Uterus (tissue), 4 donors: ENCODE results near the gene BCCIP. TPM values are rescaled to one million over a fixed set of nuclear protein-coding genes. Genes with fewer than 3 reads are reported as not detected.

ENCODE experiments used
- DNase-seq, 2 donors: peaks; one replicate each; pipeline ENCODE4 v3.0.0-alpha.2; 2019 to 2020
- H3K27ac ChIP-seq, 2 donors: fragments of 200-600 bp; sonication (generic); 1 replicate in 1 of 2; 2 replicates in 1 of 2; pipeline ENCODE4 v1.5.1; 2016 to 2018
- H3K27me3 ChIP-seq, 2 donors: fragments of 200-600 bp; sonication (generic); one replicate each; pipeline ENCODE4 v1.5.1; 2018 to 2019; ENCODE audit warnings: control low read depth in 1 of 2
- H3K36me3 ChIP-seq, 2 donors: fragments of 200-600 bp; sonication (generic); one replicate each; pipeline ENCODE4 v1.5.1; 2019; ENCODE audit warnings: control low read depth in 1 of 2
- H3K4me1 ChIP-seq, 2 donors: fragments of 200-600 bp; sonication (generic); one replicate each; pipeline ENCODE4 v1.5.1; 2018 to 2019; ENCODE audit warnings: control low read depth in 1 of 2
- H3K4me3 ChIP-seq, 2 donors: fragments of 200-600 bp; sonication (generic); 1 replicate in 1 of 2; 2 replicates in 1 of 2; pipeline ENCODE4 v1.5.1; 2018 to 2019; ENCODE audit warnings: mild to moderate bottlenecking in 1 of 2
- H3K9me3 ChIP-seq, 2 donors: fragments of 200-600 bp; sonication (generic); one replicate each; pipeline ENCODE4 v1.5.1; 2019; ENCODE audit warnings: control low read depth in 1 of 2
- POLR2A ChIP-seq, 2 donors: fragments of 450-650 bp; IDR thresholded peaks; one replicate each; pipeline ENCODE4 v1.6.1; 2016; ENCODE audit warnings: antibody characterized with exemption in 2 of 2, mild to moderate bottlenecking in 1 of 2, moderate library complexity in 1 of 2
- intact Hi-C: fragments of 100-400 bp; cut with DNase I; formaldehyde crosslinking; loops from one replicate; pipeline ENCODE4 v1.15.1; 2023; ENCODE audit warnings: low total_unique reads
- total RNA-seq, 4 donors: library from RNA; depleted of rRNA in 3 of 4; stranded (reverse); fragments of >200 nt in 3 of 4; gene quantifications; one replicate each; pipeline versions ENCODE4 v1.1.0 to v1.2.4, GENCODE V29; 2014 to 2023
- TF ChIP-seq, protein P1 (sequence below), 4 experiments: fragments of 200-600 bp in 2 of 4; fragments of 450-650 bp in 2 of 4; sonication (generic) in 2 of 4; IDR thresholded peaks; one replicate each; pipeline ENCODE4 v1.5.1; 2016 to 2019; ENCODE audit warnings: antibody characterized with exemption in 4 of 4, mild to moderate bottlenecking in 2 of 4, moderate library complexity in 1 of 4
- donor health status: DM: yes; HTN: yes; CAD: no.

Gene BCCIP
- total RNA-seq, 4 donors from 2014 or later, result 10.8 to 59.0 (median 28.8) TPM

DNA sequence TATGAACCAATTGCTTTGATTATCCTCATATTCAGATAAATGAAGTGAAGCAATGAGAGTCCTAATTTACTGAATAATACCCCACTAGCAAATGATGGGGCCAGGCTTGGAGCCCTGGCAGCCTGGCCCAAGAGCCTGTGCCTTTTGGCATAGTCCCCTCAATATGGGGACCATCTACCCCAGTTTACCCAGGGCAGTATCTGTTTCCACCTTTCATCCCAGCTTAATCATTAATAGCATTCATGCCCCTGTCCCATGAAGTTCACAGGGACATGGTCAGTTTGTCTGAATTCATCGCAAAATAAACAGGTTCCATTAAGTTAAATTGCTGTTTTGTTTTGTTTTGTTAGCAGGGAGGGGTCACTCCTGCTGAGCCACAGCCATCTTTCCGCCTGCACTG, 25.5 kb downstream of the BCCIP start:
- Histone ChIP-seq H3K36me3 (no peaks in the 10 kb centered on the region), H3K27ac (no peak overlapping the region), H3K4me1 (peaks cover 0 to 8% of the 10 kb centered on the region in 2 donors), H3K4me3 (no peak overlapping the region), H3K9me3 (no peaks in the 10 kb centered on the region), H3K27me3 (no peaks in the 10 kb centered on the region)
- intact Hi-C loops, result no loop called here
- no peak for TF ChIP-seq POLR2A (IDR thresholded peaks at IDR 0.05)
- TF ChIP-seq, protein P1, sequence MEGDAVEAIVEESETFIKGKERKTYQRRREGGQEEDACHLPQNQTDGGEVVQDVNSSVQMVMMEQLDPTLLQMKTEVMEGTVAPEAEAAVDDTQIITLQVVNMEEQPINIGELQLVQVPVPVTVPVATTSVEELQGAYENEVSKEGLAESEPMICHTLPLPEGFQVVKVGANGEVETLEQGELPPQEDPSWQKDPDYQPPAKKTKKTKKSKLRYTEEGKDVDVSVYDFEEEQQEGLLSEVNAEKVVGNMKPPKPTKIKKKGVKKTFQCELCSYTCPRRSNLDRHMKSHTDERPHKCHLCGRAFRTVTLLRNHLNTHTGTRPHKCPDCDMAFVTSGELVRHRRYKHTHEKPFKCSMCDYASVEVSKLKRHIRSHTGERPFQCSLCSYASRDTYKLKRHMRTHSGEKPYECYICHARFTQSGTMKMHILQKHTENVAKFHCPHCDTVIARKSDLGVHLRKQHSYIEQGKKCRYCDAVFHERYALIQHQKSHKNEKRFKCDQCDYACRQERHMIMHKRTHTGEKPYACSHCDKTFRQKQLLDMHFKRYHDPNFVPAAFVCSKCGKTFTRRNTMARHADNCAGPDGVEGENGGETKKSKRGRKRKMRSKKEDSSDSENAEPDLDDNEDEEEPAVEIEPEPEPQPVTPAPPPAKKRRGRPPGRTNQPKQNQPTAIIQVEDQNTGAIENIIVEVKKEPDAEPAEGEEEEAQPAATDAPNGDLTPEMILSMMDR (IDR thresholded peaks at IDR 0.05), result no peak
- no peak for DNase-seq

DNA sequence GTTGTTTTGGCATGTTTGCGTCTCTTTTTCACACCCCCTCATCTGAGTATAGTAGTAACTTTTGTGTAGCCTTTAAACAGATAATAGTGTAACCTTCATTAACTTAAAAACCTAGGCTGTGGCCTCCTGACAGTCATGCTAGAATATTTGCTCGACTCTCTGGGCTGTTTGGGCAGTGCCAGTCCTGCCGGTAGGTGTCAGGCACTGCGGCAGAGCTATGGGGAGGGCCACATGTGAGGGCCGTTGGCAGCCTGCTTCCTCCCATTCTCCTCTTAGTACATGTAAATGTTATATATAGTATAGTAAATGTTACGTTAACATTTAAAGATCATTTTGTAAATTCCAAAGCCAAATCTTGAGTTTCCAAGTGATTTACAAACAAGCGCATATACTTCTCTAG, 26.1 kb downstream of the BCCIP start:
- H3K9me3 ChIP-seq, result no peaks in the 10 kb centered on the region
- peaks cover 0 to 2% of the 10 kb centered on the region in 2 donors for H3K4me1 ChIP-seq
- TF ChIP-seq POLR2A (IDR thresholded peaks at IDR 0.05), result no peak
- TF ChIP-seq, protein P1 (IDR thresholded peaks at IDR 0.05), result no peak
- no peak for DNase-seq
- H3K27me3 ChIP-seq, result no peaks in the 10 kb centered on the region
- H3K27ac ChIP-seq, result no peak overlapping the region
- intact Hi-C loops, result no loop called here
- no peaks in the 10 kb centered on the region for H3K36me3 ChIP-seq
- no peak overlapping the region for H3K4me3 ChIP-seq

DNA sequence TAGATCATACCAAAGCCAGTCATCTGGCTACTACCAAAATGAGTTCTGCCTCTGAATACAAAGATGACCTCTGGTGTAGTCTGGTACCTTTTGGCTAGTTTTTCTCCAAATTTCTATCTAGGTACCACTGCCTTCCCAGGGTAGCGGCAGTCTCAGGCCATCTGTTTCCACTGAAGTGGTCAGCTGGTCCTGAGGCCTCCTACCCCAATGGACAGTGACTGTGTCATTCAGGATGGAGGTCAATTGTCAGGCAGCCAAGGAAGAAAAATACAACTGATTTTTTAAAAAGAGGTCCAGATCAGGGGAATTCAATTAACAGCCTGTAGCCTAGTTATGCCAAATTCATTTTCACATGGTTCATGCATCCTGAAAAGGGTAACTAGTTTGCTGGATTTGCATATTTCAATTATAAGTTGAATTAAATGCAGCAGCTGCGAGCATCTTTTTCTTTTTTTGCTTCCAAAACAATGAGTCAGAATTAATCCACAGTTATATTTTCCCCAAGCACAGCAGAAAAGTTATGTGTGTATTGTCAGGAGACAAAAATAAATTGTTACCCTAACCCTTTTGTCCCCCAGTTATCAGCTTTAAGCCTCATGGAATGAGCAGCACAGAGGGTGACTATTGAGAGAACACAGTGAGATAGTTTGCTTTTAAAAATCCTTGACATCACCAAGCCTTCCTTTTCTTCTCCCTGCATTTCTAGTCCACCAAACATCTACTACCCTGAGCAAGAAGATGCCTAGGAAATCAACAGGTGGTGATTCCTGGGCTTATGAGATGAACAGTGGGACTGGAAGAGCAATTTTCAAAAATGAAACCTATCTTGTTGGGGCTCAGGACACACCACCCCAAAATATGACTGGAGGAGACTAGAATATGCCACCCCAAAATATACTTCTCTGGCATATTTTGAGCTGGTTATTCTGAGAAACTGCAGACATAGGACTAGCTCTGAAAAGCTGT, 27.7 kb downstream of the BCCIP start:
- no peaks in the 10 kb centered on the region for H3K4me1 ChIP-seq
- H3K36me3 ChIP-seq, result no peaks in the 10 kb centered on the region
- no peak overlapping the region for H3K4me3 ChIP-seq
- intact Hi-C loops, result no loop called here
- H3K27ac ChIP-seq, result no peak overlapping the region
- no peak for DNase-seq
- H3K9me3 ChIP-seq, result no peaks in the 10 kb centered on the region
- no peaks in the 10 kb centered on the region for H3K27me3 ChIP-seq
- TF ChIP-seq, protein P1 (IDR thresholded peaks at IDR 0.05), result no peak
- TF ChIP-seq POLR2A (IDR thresholded peaks at IDR 0.05), result no peak

DNA sequence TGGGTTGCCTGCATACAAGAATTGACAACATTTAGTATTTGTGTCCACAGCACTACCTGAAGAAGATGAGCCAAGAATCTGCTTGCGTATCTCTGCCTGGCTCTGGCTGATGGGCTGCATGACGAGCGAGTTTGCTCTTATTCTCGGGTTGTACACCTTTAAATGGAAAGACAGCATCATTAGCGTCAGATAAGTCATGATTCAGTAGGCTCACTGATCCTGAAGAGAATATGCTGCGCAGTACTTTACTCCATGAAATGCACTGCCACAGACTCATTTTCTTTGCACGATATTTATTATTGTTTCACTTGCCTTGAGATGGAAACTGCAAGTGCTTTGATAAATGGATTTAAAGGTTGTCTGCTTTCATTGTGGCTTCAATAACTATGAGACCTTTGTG, 29.1 kb downstream of the BCCIP start:
- Histone ChIP-seq H3K4me1 (no peaks in the 10 kb centered on the region), H3K36me3 (no peaks in the 10 kb centered on the region), H3K4me3 (no peak overlapping the region), H3K27me3 (no peaks in the 10 kb centered on the region), H3K9me3 (no peaks in the 10 kb centered on the region), H3K27ac (no peak overlapping the region)
- TF ChIP-seq, protein P1 (IDR thresholded peaks at IDR 0.05), result no peak
- no peak for TF ChIP-seq POLR2A (IDR thresholded peaks at IDR 0.05)
- DNase-seq, result no peak
- intact Hi-C loops, result no loop called here

DNA sequence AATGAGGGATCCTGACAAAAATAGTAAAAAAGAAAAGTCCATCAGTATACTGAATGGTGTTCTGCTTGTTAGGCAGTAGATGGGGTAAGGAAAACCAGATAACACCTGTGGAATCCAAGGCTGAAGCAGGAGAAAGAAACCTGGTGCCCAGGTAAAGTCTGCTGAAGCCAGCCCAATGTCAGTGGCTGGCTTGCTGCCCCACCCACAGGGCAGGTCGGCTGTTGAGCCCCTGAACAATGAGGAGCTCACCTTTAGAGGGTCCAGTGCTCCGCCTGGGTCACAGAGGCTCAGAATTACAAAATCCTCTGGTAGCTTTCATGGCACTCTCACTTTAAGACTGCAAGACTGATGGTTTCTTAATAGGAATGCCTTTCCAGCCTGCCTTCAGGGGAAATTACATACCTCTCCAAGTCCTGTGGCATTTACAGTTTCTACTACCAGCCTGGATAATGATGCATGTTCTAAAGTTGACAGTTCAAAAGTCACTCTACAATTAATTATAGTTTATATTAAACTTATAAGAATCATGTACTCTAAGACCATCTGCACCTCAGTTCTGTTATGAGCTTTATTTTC, 33.9 kb downstream of the BCCIP start:
- no peak for DNase-seq
- Histone ChIP-seq H3K36me3 (no peaks in the 10 kb centered on the region), H3K9me3 (no peaks in the 10 kb centered on the region), H3K27ac (no peak overlapping the region), H3K4me1 (no peaks in the 10 kb centered on the region), H3K27me3 (no peaks in the 10 kb centered on the region), H3K4me3 (no peak overlapping the region)
- intact Hi-C loops, result no loop called here
- TF ChIP-seq POLR2A (IDR thresholded peaks at IDR 0.05), result no peak
- TF ChIP-seq, protein P1 (IDR thresholded peaks at IDR 0.05), result no peak
